Astrocyte (in vitro differentiated cells and primary cell): ENCODE results near the gene AMDHD2.

Experiments used
- CTCF ChIP-seq: IDR thresholded peaks from 2 replicates; pipeline ENCODE4 v1.5.1; 2011; ENCODE audit warnings: low read depth, mild to moderate bottlenecking, inconsistent platforms, low read length, moderate library complexity; ENCODE audit not compliant: insufficient read depth
- EZH2 ChIP-seq: IDR thresholded peaks from 2 replicates; pipeline ENCODE4 v1.6.1; 2012; ENCODE audit warnings: mild to moderate bottlenecking, low read length, inconsistent platforms; ENCODE audit not compliant: insufficient read depth

DNA sequence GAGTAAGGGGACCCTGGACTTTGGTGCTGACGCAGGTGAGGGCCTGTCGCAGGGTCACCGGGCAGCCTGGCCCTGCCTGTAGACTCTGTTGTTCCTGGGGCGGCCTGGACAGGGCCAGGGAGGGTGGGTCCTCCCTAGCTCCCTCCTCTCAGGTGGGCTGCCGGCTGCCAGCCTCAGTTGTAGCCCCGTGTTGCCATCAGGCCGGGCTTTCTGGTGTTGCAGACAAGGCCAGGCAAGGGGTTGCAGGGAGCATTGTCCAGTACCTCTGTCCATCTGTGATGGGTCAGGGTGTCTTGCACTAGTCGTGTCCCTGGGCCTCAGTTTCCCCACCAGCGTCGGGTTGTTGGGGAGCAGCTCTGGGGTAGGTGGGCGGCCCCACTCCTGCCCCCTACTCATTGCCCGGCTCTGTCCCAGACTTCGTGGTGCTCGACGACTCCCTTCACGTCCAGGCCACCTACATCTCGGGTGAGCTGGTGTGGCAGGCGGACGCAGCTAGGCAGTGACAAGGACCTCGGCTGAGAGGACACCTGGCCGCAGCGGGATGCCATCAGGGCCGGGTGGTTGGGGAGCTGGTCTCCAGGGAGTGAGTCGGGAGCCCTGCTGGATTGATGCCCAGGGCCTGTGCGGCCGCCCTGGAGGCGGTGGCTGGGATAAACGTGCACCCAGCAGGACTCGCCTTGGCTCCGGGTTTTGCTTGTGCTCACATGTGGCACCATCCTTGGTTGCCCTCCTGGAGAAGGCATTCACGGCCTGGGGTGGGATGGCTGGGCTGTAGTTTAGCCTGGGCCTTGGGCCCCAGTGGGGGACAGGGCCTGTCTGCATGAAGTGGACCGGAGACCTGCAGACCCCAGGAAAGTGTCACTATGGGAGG, 9.1 kb downstream of the AMDHD2 start:
- TF ChIP-seq EZH2 (no peak), CTCF (no peak)
